ENCODE data around the gene ATAD3A.

The ATAD3A gene

GRCh38 chr1:1563688-1564087 lies 51.7 kb downstream of the ATAD3A start:
- no peak for TF ChIP-seq CTCF (IDR thresholded peaks at IDR 0.05; ENCODE audit: extremely low read depth, missing control alignments)

GRCh38 chr1:1564268-1564667 lies 52.3 kb downstream of the ATAD3A start:
- DNase-seq (ENCODE audit: low spot score), result no peak
- no peak for TF ChIP-seq CTCF (IDR thresholded peaks at IDR 0.05; ENCODE audit: extremely low read depth, missing control alignments)

More at GRCh38 chr1:1563688-1564087, 51.7 kb downstream of the ATAD3A start:
- no peak for DNase-seq (ENCODE audit: low spot score)

- TF ChIP-seq CTCF (IDR thresholded peaks at IDR 0.05; ENCODE audit: extremely low read depth, missing control alignments), result no peak
- no peak for DNase-seq (ENCODE audit: low spot score)
Measured at GRCh38 chr1:1565340-1565739, 53.4 kb downstream of the ATAD3A start.

GRCh38 chr1:1567152-1567875 lies 55.4 kb downstream of the ATAD3A start:
- no peak for TF ChIP-seq CTCF (IDR thresholded peaks at IDR 0.05; ENCODE audit: extremely low read depth, missing control alignments)
- DNase-seq (ENCODE audit: low spot score), result no peak

GRCh38 chr1:1567891-1568291 lies 55.9 kb downstream of the ATAD3A start:
- no peak for TF ChIP-seq CTCF (IDR thresholded peaks at IDR 0.05; ENCODE audit: extremely low read depth, missing control alignments)

GRCh38 chr1:1569341-1569740 lies 57.4 kb downstream of the ATAD3A start:
- no peak for DNase-seq (ENCODE audit: low spot score)
- TF ChIP-seq CTCF (IDR thresholded peaks at IDR 0.05; ENCODE audit: extremely low read depth, missing control alignments), result no peak

More at GRCh38 chr1:1567891-1568291, 55.9 kb downstream of the ATAD3A start:
- DNase-seq (ENCODE audit: low spot score), result no peak

GRCh38 chr1:1573843-1574720 lies 62.1 kb downstream of the ATAD3A start:
- no peak for TF ChIP-seq CTCF (IDR thresholded peaks at IDR 0.05; ENCODE audit: extremely low read depth, missing control alignments)
- DNase-seq (ENCODE audit: low spot score), result peak; percentile 93

Measured in GM20000 (cell line).